ENCODE results near the gene PEDS1. TPM values are rescaled to one million over a fixed set of nuclear protein-coding genes. Genes with fewer than 3 reads are reported as not detected.

The PEDS1 gene
- total RNA-seq, 1 donor from 2014 or later = 30.3 TPM

GRCh38 chr20:50118203-50118602 lies 35.3 kb downstream of the PEDS1 start:
- TF ChIP-seq, protein P1, sequence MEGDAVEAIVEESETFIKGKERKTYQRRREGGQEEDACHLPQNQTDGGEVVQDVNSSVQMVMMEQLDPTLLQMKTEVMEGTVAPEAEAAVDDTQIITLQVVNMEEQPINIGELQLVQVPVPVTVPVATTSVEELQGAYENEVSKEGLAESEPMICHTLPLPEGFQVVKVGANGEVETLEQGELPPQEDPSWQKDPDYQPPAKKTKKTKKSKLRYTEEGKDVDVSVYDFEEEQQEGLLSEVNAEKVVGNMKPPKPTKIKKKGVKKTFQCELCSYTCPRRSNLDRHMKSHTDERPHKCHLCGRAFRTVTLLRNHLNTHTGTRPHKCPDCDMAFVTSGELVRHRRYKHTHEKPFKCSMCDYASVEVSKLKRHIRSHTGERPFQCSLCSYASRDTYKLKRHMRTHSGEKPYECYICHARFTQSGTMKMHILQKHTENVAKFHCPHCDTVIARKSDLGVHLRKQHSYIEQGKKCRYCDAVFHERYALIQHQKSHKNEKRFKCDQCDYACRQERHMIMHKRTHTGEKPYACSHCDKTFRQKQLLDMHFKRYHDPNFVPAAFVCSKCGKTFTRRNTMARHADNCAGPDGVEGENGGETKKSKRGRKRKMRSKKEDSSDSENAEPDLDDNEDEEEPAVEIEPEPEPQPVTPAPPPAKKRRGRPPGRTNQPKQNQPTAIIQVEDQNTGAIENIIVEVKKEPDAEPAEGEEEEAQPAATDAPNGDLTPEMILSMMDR (IDR thresholded peaks at IDR 0.05; ENCODE audit: unreplicated experiment) = no peak
- Mint-ChIP-seq H3K9me3 (no peaks in the 10 kb centered on the region), H3K36me3 (peaks cover 2% of the 10 kb centered on the region), H3K27ac (no peak overlapping the region), H3K4me1 (peaks cover 26% of the 10 kb centered on the region), H3K4me3 (no peak overlapping the region), H3K27me3 (ENCODE audit: low read depth) (no peaks in the 10 kb centered on the region)
- no peak for DNase-seq (ENCODE audit: low spot score in 2 of 2, unreplicated experiment in 2 of 2)

- no peaks in the 10 kb centered on the region for H3K27me3 Mint-ChIP-seq (ENCODE audit: low read depth)
- H3K4me3 Mint-ChIP-seq = peak overlapping the region; percentile 74
- H3K27ac Mint-ChIP-seq = peak overlapping the region; percentile 94
- TF ChIP-seq, protein P1 (IDR thresholded peaks at IDR 0.05; ENCODE audit: unreplicated experiment) = no peak
- H3K36me3 Mint-ChIP-seq = no peaks in the 10 kb centered on the region
- DNase-seq (ENCODE audit: low spot score in 2 of 2, unreplicated experiment in 2 of 2) = no peak
- no peaks in the 10 kb centered on the region for H3K9me3 Mint-ChIP-seq
- H3K4me1 Mint-ChIP-seq = peaks cover 38% of the 10 kb centered on the region
Observed at GRCh38 chr20:50116368-50116999, 37.0 kb downstream of the PEDS1 start.

DNA sequence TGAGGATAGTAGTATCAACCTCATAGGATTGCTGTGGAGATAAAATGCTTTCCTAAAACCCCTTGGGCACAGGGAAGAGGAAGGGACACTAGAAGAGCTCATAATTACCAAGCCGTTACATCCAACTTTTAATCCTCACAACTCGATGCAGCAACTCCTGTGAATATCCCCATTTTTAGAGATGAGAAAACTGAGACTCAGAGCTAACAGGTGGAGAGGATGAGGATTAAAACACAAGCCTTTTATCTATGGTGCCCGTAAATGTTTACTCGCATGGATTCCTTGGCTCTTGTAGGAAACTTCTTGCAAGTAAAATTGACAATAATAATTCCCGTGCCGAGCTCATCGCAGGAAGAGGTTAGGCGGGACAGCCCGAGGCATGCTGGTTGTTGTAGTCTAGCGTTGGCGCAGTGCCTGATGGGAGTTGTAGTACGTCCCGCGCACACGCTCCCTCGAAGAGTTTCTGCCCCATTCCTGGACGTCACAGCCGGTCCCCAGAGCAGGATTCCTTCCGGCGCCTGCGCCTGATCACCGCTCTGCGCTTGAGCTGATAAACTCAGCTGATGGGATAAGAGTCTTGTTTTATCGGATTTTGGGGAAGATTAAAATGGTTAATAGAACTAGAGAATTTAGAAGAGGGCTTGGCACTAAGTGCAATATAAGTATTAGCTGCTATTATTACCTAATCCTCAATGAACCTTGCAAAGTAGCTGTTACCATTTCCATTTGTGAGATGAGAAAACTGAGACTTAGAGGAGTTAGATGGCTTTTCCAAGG lies 37.7 kb downstream of the PEDS1 start:
- Mint-ChIP-seq H3K4me3 (peak overlapping the region; percentile 74), H3K27ac (peak overlapping the region; percentile 94), H3K36me3 (no peaks in the 10 kb centered on the region), H3K9me3 (no peaks in the 10 kb centered on the region), H3K27me3 (ENCODE audit: low read depth) (no peaks in the 10 kb centered on the region), H3K4me1 (peaks cover 45% of the 10 kb centered on the region)
- TF ChIP-seq, protein P1 (IDR thresholded peaks at IDR 0.05; ENCODE audit: unreplicated experiment) = no peak
- peak; percentile 92 to 94 for DNase-seq (ENCODE audit: low spot score in 2 of 2, unreplicated experiment in 2 of 2)

GRCh38 chr20:50115041-50115512 lies 38.4 kb downstream of the PEDS1 start:
- H3K9me3 Mint-ChIP-seq = no peaks in the 10 kb centered on the region
- H3K4me3 Mint-ChIP-seq = peak overlapping the region; percentile 74
- TF ChIP-seq, protein P1 (IDR thresholded peaks at IDR 0.05; ENCODE audit: unreplicated experiment) = no peak
- H3K27ac Mint-ChIP-seq = peak overlapping the region; percentile 94
- H3K4me1 Mint-ChIP-seq = peaks cover 52% of the 10 kb centered on the region
- H3K27me3 Mint-ChIP-seq (ENCODE audit: low read depth) = no peaks in the 10 kb centered on the region
- no peaks in the 10 kb centered on the region for H3K36me3 Mint-ChIP-seq
- no peak for DNase-seq (ENCODE audit: low spot score in 2 of 2, unreplicated experiment in 2 of 2)

- Mint-ChIP-seq H3K9me3 (no peaks in the 10 kb centered on the region), H3K27ac (peak overlapping the region; percentile 97), H3K4me1 (peaks cover 62% of the 10 kb centered on the region), H3K4me3 (peak overlapping the region; percentile 95), H3K27me3 (ENCODE audit: low read depth) (no peaks in the 10 kb centered on the region), H3K36me3 (no peaks in the 10 kb centered on the region)
- TF ChIP-seq, protein P1 (IDR thresholded peaks at IDR 0.05; ENCODE audit: unreplicated experiment) = no peak
- DNase-seq (ENCODE audit: low spot score in 2 of 2, unreplicated experiment in 2 of 2) = no peak
Observed at GRCh38 chr20:50113420-50114224, 39.9 kb downstream of the PEDS1 start.

All from mesothelial cell of epicardium (in vitro differentiated cells).